GM18502 (cell line): ENCODE measurements around the gene PXMP4.

ENCODE experiments used
- ATAC-seq: cut with Tn5 transposase; IDR thresholded peaks from one replicate; pipeline ENCODE4 v1.9.1; 2021; ENCODE audit warnings: mild to moderate bottlenecking; ENCODE audit not compliant: unreplicated experiment, poor library complexity

The PXMP4 gene

GRCh38 chr20:33659341-33660034 is 60.6 kb downstream of the PXMP4 start:
- ATAC-seq: no peak

- no peak for ATAC-seq
Observed at GRCh38 chr20:33658929-33659328, 61.2 kb downstream of the PXMP4 start.

- ATAC-seq: no peak
Observed at GRCh38 chr20:33658510-33658909, 61.6 kb downstream of the PXMP4 start.

- ATAC-seq: no peak
Observed at GRCh38 chr20:33657704-33658095, 62.4 kb downstream of the PXMP4 start.

- ATAC-seq: no peak
Observed at GRCh38 chr20:33656783-33657703, 63.1 kb downstream of the PXMP4 start.

GRCh38 chr20:33656010-33656782 is 63.9 kb downstream of the PXMP4 start:
- ATAC-seq: no peak

GRCh38 chr20:33655164-33655563 is 64.9 kb downstream of the PXMP4 start:
- ATAC-seq: no peak

- no peak for ATAC-seq
Observed at GRCh38 chr20:33654680-33655161, 65.4 kb downstream of the PXMP4 start.

GRCh38 chr20:33653900-33654596 is 66.1 kb downstream of the PXMP4 start:
- ATAC-seq: no peak

GRCh38 chr20:33653218-33653899 is 66.8 kb downstream of the PXMP4 start:
- ATAC-seq: no peak
